BE2C (cell line): ENCODE results near the gene GCSAM.

Experiments used
- DNase-seq: peaks from one replicate; pipeline ENCODE4 v3.0.0-alpha.2; 2020
- H3K27me3 ChIP-seq: fragments of 250-450 bp; sonication (Bioruptor Pico); 2 replicates; pipeline ENCODE4 v1.5.1; 2020; ENCODE audit warnings: mild to moderate bottlenecking
- H3K36me3 ChIP-seq: fragments of 250-450 bp; sonication (Bioruptor Pico); 2 replicates; pipeline ENCODE4 v1.5.1; 2020; ENCODE audit warnings: mild to moderate bottlenecking
- H3K4me1 ChIP-seq: fragments of 250-450 bp; sonication (Bioruptor Pico); 2 replicates; pipeline ENCODE4 v1.5.1; 2020
- H3K4me3 ChIP-seq: 2 replicates; pipeline ENCODE4 v1.5.1; 2011; ENCODE audit warnings: low read depth, low read length
- H3K9me3 ChIP-seq: fragments of 250-450 bp; sonication (Bioruptor Pico); 2 replicates; pipeline ENCODE4 v1.5.1; 2020
- CTCF ChIP-seq: IDR thresholded peaks from 2 replicates; pipeline ENCODE4 v1.5.1; 2012; ENCODE audit warnings: mild to moderate bottlenecking, low read depth, low read length

GCSAM gene

GRCh38 chr3:112086076-112086854 lies 46.8 kb downstream of the GCSAM start, which contains the start of gene C3orf52:
TSS of gene C3orf52 (plus strand) at chr3:112086389. CDS start at chr3:112086408, 19 bp downstream.
- no peak for TF ChIP-seq CTCF
- DNase-seq: peak; percentile 79
- no peaks in the 10 kb centered on the region for H3K4me1 ChIP-seq

GRCh38 chr3:112085735-112086075 lies 47.3 kb downstream of the GCSAM start:
- TF ChIP-seq CTCF: no peak
- no peaks in the 10 kb centered on the region for H3K4me1 ChIP-seq
- no peak for DNase-seq

More at GRCh38 chr3:112086076-112086854, 46.8 kb downstream of the GCSAM start, which contains the start of gene C3orf52:
- no peaks in the 10 kb centered on the region for H3K36me3 ChIP-seq
- no peaks in the 10 kb centered on the region for H3K9me3 ChIP-seq
- peak within 1 kb of the TSS; percentile 51 for H3K4me3 ChIP-seq
- H3K27me3 ChIP-seq: no peaks in the 10 kb centered on the region

GRCh38 chr3:112084980-112085705 lies 47.9 kb downstream of the GCSAM start:
- no peak for TF ChIP-seq CTCF
- DNase-seq: no peak
- Histone ChIP-seq H3K36me3 (no peaks in the 10 kb centered on the region), H3K4me3 (no peak overlapping the region), H3K4me1 (no peaks in the 10 kb centered on the region), H3K27me3 (no peaks in the 10 kb centered on the region), H3K9me3 (no peaks in the 10 kb centered on the region)

More at GRCh38 chr3:112085735-112086075, 47.3 kb downstream of the GCSAM start:
- Histone ChIP-seq H3K9me3 (no peaks in the 10 kb centered on the region), H3K36me3 (no peaks in the 10 kb centered on the region), H3K27me3 (no peaks in the 10 kb centered on the region), H3K4me3 (peak overlapping the region; percentile 51)

- Histone ChIP-seq H3K36me3 (no peaks in the 10 kb centered on the region), H3K9me3 (no peaks in the 10 kb centered on the region), H3K4me1 (no peaks in the 10 kb centered on the region), H3K4me3 (no peak overlapping the region), H3K27me3 (no peaks in the 10 kb centered on the region)
- no peak for TF ChIP-seq CTCF
- no peak for DNase-seq
These were observed 49.8 kb downstream of the GCSAM start for GRCh38 chr3:112083239-112083638.

GRCh38 chr3:112078125-112079083 lies 54.6 kb downstream of the GCSAM start:
- no peak overlapping the region for H3K4me3 ChIP-seq
- TF ChIP-seq CTCF: no peak
- no peaks in the 10 kb centered on the region for H3K27me3 ChIP-seq
- no peaks in the 10 kb centered on the region for H3K4me1 ChIP-seq
- no peaks in the 10 kb centered on the region for H3K36me3 ChIP-seq
- no peaks in the 10 kb centered on the region for H3K9me3 ChIP-seq
- no peak for DNase-seq
